Spleen (tissue), 11 donors: ENCODE results near the gene HDDC2. TPM values are rescaled to one million over a fixed set of nuclear protein-coding genes. Genes with fewer than 3 reads are reported as not detected.
A peak's percentile ranks its signal among the peaks of the same experiment; 100 is the strongest.

Experiments
- DNase-seq: peaks from one replicate; pipeline ENCODE4 v3.0.0-alpha.2; 2020
- H3K27ac ChIP-seq, 8 donors: fragments of 200-600 bp; sonication (generic) in 7 of 8; 1 replicate in 4 of 8; 2 replicates in 4 of 8; pipeline versions ENCODE4 v1.5.0 to v1.8.0; 2016 to 2021; ENCODE audit warnings: inconsistent platforms in 4 of 8, mild to moderate bottlenecking in 4 of 8, moderate library complexity in 1 of 8
- H3K27me3 ChIP-seq, 7 donors: fragments of 200-600 bp; sonication (generic) in 6 of 7; replicated peaks in 1 of 7; 1 replicate in 4 of 7; 2 replicates in 3 of 7; pipeline versions ENCODE4 v1.5.0 to v1.8.0; 2016 to 2021; ENCODE audit warnings: inconsistent platforms in 3 of 7, mild to moderate bottlenecking in 1 of 7
- H3K36me3 ChIP-seq, 6 donors: fragments of 200-600 bp; sonication (generic) in 5 of 6; 1 replicate in 4 of 6; 2 replicates in 2 of 6; pipeline versions ENCODE4 v1.5.0 to v1.8.0; 2016 to 2021; ENCODE audit warnings: inconsistent platforms in 2 of 6
- H3K4me1 ChIP-seq, 6 donors: fragments of 200-600 bp; sonication (generic) in 5 of 6; 1 replicate in 3 of 6; 2 replicates in 3 of 6; pipeline versions ENCODE4 v1.5.0 to v1.8.0; 2016 to 2021; ENCODE audit warnings: inconsistent platforms in 3 of 6
- H3K4me3 ChIP-seq, 8 donors: fragments of 200-600 bp; sonication (generic) in 7 of 8; 1 replicate in 4 of 8; 2 replicates in 4 of 8; pipeline versions ENCODE4 v1.5.0 to v1.8.0; 2016 to 2021; ENCODE audit warnings: inconsistent platforms in 4 of 8, mild to moderate bottlenecking in 4 of 8, moderate library complexity in 2 of 8
- H3K9me3 ChIP-seq, 8 donors: fragments of 200-600 bp; sonication (generic) in 7 of 8; 1 replicate in 4 of 8; 2 replicates in 4 of 8; pipeline versions ENCODE4 v1.5.0 to v1.8.0; 2016 to 2021; ENCODE audit warnings: inconsistent platforms in 4 of 8
- CTCF ChIP-seq, 11 experiments: fragments of 200-600 bp in 7 of 11; fragments of 450-650 bp in 4 of 11; sonication (generic) in 4 of 11; IDR thresholded peaks in 8 of 11; conservative IDR thresholded peaks in 3 of 11; 1 replicate in 7 of 11; 2 replicates in 4 of 11; pipeline versions ENCODE4 v1.4.0 to v1.8.0; 2016 to 2021; ENCODE audit warnings: antibody characterized with exemption in 11 of 11, inconsistent platforms in 4 of 11, mild to moderate bottlenecking in 1 of 11
- POLR2A ChIP-seq, 3 donors: fragments of 450-650 bp; IDR thresholded peaks; one replicate each; pipeline ENCODE4 v1.5.1; 2017; ENCODE audit warnings: antibody characterized with exemption in 3 of 3, mild to moderate bottlenecking in 1 of 3
- POLR2AphosphoS5 ChIP-seq, 3 donors: sonication (generic); formaldehyde crosslinking; IDR thresholded peaks; one replicate each; pipeline ENCODE4 v1.5.1; 2017; ENCODE audit warnings: antibody characterized with exemption in 3 of 3
- WGBS, 5 donors: extraction: QIAGEN DNeasy Blood & Tissue Kit in 3 of 5; methylation state at CpG; one replicate each; pipeline versions ENCODE4 v1.1.5 to v1.1.7; 2013 to 2018; 5-methylcytosine and 5-hydroxymethylcytosine counted together
- intact Hi-C: fragments of 100-400 bp; cut with DNase I; formaldehyde crosslinking; loops from one replicate; pipeline ENCODE4 v1.15.0; 2023; ENCODE audit warnings: low total_unique reads
- polyA plus RNA-seq, 3 donors: library from polyadenylated mRNA; stranded (reverse); fragments of 200-250 nt; gene quantifications; one replicate each; pipeline ENCODE4 v1.2.1, GENCODE V29; 2013
- total RNA-seq, 7 donors: library from RNA; depleted of rRNA in 3 of 7; stranded (reverse); fragments of >200 nt in 3 of 7; fragmentation: NEBNext Ultra II Directional in 4 of 7; extraction: Animal tissue kit (Norgen Biotek cat#: 25700) in 4 of 7; gene quantifications; one replicate each; pipeline versions ENCODE4 v1.1.0 to v1.2.1, GENCODE V29; 2016 to 2021
- donor health status: healthy with polysubstance abuse.
- donor health status: DM: no; HTN: no; CAD: no; lungs with moderate emphysema.
- donor health status: DM: no; HTN: no; CAD: no.
- donor health status: Bipolar disorder and iron deficiency.
- donor health status: healthy.
- donor health status: DM: no; HTN: no; CAD: no.
- donor health status: DM: yes; HTN: yes; CAD: no.

Gene HDDC2
- total and polyA plus RNA-seq, 10 donors, result 22.4 to 68.7 (median 38.7) TPM

DNA sequence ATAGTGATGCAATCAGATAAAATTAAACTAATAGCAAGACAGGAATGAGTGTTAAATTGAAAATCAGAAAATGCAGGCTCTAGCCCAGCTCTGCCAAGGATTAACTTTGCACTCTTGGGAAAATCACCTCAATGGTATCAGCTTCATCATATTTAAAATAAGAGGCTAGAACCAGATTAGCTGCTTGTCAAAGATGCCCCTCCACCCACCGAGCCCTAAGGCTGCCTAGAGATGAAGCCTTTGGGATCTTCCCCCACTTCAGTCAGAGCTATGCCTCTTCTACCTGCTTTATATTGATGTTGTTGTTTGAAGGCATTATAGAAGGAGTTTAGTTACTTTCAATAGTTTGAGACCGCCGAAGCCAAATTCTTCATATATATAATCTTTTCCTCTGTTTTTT, 47.4 kb downstream of the HDDC2 start:
- Histone ChIP-seq H3K4me1 (no peaks in the 10 kb centered on the region), H3K4me3 (no peak overlapping the region), H3K27ac (no peak overlapping the region), H3K36me3 (no peaks in the 10 kb centered on the region), H3K27me3 (no peaks in the 10 kb centered on the region), H3K9me3 (no peaks in the 10 kb centered on the region)
- no peak for TF ChIP-seq POLR2A (IDR thresholded peaks at IDR 0.05)
- TF ChIP-seq CTCF (IDR thresholded peaks at IDR 0.05 in 8 of 11, conservative IDR thresholded peaks at IDR 0.05 in 3 of 11), result no peak
- no peak for TF ChIP-seq POLR2AphosphoS5 (IDR thresholded peaks at IDR 0.05)
- DNase-seq, result no peak
- WGBS, 5 donors, result 87 to 100% (median 96%) methylated on average over 3 of the region's 3 CpGs
- intact Hi-C loops, result no loop called here

DNA sequence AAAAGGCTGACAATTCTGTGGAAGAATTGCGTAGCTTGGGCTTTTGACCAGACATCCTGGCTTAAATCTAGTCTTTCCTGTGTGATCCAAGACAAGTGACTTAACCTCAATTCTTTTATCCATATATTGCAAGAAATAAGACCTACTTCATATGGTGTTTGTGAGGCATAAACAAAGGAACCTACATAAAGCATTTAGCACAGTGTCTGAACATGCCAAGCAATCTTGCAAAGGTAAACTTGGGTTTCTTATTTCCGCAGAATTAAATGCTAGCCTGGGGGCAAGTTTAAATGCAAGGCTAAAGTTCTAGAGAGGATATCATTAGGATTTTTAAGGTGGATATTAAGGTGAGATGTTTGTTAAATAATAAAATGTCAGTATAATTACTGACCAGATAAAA, 47.9 kb downstream of the HDDC2 start:
- intact Hi-C loops, result no loop called here
- no peak for DNase-seq
- H3K4me1 ChIP-seq, result no peaks in the 10 kb centered on the region
- H3K27me3 ChIP-seq, result no peaks in the 10 kb centered on the region
- H3K36me3 ChIP-seq, result no peaks in the 10 kb centered on the region
- TF ChIP-seq POLR2AphosphoS5 (IDR thresholded peaks at IDR 0.05) (no peak), CTCF (IDR thresholded peaks at IDR 0.05 in 8 of 11, conservative IDR thresholded peaks at IDR 0.05 in 3 of 11) (no peak), POLR2A (IDR thresholded peaks at IDR 0.05) (no peak)
- no peaks in the 10 kb centered on the region for H3K9me3 ChIP-seq
- H3K4me3 ChIP-seq, result no peak overlapping the region
- 92 to 99% (median 97%) methylated on average over 2 of the region's 2 CpGs for WGBS, 5 donors
- no peak overlapping the region for H3K27ac ChIP-seq

DNA sequence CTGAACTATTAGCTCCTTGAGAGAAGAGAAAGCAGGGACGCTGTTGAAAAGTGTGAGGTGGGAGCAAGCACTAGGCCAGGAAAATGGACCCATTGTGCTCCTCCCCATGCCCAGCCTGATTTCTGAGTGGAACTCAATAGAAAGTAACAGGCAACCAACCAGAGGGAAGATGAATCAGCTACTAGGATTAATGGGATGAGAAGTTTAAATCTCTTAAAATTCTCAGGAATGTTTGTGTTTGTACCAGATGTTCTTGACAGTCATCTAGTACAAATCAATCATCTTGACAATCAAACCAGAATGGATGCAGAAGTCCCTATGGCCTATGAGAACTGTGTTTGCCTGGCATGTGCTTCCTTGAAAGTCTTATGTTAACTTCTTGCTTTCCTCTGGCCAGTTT, 48.9 kb downstream of the HDDC2 start:
- intact Hi-C loops, result no loop called here
- H3K27me3 ChIP-seq, result no peaks in the 10 kb centered on the region
- H3K9me3 ChIP-seq, result no peaks in the 10 kb centered on the region
- 81 to 100% (median 93%) methylated on average over 1 of the region's 1 CpG for WGBS, 5 donors
- H3K36me3 ChIP-seq, result no peaks in the 10 kb centered on the region
- TF ChIP-seq POLR2A (IDR thresholded peaks at IDR 0.05) (no peak), CTCF (IDR thresholded peaks at IDR 0.05 in 8 of 11, conservative IDR thresholded peaks at IDR 0.05 in 3 of 11) (no peak), POLR2AphosphoS5 (IDR thresholded peaks at IDR 0.05) (no peak)
- no peaks in the 10 kb centered on the region for H3K4me1 ChIP-seq
- no peak overlapping the region for H3K27ac ChIP-seq
- no peak for DNase-seq
- no peak overlapping the region for H3K4me3 ChIP-seq

DNA sequence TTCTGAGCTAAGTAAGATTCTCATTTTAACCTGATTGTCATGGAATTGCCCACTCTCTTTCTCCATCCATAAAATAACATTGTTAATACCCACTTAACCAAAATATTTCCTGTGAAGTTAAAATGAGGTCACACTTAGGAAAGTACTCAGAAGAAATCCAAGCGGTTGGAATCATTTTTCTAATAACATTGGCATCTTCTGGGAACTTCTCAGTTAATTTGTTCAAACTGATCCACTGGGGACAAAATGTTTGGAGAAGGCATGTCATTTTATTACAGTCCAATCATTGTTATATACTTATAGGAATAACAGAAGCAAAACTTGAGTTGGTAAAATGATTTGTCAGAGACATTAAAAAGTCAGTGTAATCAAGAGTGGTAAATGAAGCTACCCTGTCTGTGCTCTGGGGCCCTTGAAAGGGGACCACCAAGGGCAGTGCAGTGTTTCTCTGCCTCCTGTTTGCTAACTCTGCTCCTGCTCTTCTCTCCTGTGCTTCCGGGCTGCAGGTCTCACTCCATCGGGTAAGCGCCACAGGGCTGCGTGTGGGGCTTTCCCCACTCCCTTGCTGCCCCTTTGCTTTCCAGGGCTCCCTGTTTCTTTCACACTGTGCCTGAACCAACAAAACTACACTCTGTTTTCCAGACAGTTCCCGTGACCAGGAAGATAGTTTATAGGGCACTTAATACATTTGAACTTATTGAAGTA, 50.1 kb downstream of the HDDC2 start:
- no peak overlapping the region for H3K4me3 ChIP-seq
- no peaks in the 10 kb centered on the region for H3K27me3 ChIP-seq
- DNase-seq, result no peak
- intact Hi-C loops, result no loop called here
- no peaks in the 10 kb centered on the region for H3K4me1 ChIP-seq
- 55 to 74% (median 61%) methylated on average over 6 of the region's 6 CpGs for WGBS, 5 donors
- H3K36me3 ChIP-seq, result no peaks in the 10 kb centered on the region
- TF ChIP-seq POLR2AphosphoS5 (IDR thresholded peaks at IDR 0.05), result no peak
- no peak for TF ChIP-seq CTCF (IDR thresholded peaks at IDR 0.05 in 8 of 11, conservative IDR thresholded peaks at IDR 0.05 in 3 of 11)
- no peak for TF ChIP-seq POLR2A (IDR thresholded peaks at IDR 0.05)
- H3K27ac ChIP-seq, result peak overlapping the region in 2 of 8 donors; percentile 18 to 45
- H3K9me3 ChIP-seq, result no peaks in the 10 kb centered on the region
